ENCODE measurements around the gene SCML2.
"Not testable (repeated sequence)": the region's sequence is repeated elsewhere in the genome, so short reads cannot be mapped to it uniquely, and the experiment has no call there.

SCML2 gene

DNA sequence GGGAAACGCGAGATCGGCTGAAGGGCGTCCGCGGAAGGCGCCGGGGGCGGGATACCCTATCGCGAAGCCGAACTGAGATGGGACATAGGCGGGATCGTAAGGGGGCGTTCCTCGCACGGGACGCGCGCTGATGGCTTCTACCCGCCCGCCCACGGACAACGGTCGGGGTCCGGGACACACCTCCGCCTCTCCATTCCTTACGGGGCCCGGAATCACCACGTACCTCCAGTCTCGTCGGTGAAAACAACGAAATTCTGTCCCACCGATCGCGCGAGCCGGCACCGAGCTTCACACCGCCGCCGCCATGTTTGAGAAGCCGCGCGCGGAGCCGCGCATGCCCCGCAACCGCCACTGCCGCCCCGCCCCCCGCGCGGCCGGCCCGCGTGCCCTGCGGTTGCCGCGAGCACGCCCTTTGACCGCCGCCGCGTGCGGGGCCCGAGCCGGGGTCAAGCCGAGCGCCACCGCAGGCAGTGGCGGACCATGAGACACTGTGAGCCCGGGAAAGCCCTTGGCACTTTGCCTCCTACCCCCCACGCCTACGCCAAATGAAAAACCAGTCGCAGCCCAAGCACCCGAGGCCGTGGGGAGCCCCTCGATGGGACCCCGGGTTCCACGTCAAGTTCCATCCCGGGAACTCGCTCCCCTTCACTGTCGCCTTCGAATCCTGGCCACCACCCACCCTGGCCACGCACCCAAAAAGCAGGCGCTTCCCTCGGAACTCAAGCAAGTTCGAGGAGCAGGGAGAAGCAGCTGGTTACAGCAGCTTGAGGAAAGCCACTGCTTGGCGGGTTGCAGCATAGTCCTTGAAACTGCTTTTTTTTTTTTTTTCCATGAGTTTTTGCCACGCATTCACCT lies at the start of gene SCML2:
SCML2 (minus strand) TSS at position 320 of the 855 bp plus-strand sequence. CDS start 20,617 bp downstream, outside the sequence.
- peak; percentile 72 for DNase-seq (ENCODE audit: low spot score)

DNA sequence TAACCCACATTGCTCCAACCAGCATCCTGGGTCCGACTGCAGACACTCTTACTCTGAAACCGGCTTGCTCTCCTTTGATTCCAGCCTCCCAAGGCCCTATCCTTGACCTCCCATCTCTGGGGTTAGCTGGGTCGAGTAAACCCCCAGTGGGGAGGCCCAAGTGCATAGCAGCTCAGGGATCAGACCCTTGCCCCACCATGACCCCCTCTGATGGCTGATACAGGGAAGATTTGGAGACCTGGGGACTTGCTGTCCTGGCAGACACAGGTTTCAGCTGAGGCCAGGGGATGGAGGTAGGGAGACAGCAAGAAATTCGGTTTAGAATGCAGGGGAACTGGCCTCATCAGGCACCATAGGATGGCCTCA lies 47.3 kb upstream of the SCML2 start:
- no peak for DNase-seq (ENCODE audit: low spot score)

DNA sequence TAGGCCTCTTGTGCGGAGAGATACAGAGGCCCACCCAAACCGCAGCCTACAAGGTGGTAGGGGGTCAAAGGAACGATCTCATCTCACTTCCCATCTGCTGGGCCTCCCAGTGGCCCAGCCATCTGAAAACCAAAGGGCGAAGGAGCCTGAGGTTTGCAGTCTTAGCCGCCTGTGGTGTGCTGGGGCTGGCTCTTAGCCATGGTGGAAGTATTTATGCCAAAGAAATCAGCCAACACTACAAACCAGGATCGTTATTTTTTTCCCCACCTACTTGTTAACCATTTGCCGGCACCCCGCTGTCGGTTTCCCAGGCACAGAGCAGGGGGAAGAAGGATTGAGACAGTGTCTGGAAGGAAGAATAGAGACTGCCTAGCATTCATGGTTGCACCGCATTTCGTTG lies 40.0 kb upstream of the SCML2 start:
- no peak for DNase-seq (ENCODE audit: low spot score)

DNA sequence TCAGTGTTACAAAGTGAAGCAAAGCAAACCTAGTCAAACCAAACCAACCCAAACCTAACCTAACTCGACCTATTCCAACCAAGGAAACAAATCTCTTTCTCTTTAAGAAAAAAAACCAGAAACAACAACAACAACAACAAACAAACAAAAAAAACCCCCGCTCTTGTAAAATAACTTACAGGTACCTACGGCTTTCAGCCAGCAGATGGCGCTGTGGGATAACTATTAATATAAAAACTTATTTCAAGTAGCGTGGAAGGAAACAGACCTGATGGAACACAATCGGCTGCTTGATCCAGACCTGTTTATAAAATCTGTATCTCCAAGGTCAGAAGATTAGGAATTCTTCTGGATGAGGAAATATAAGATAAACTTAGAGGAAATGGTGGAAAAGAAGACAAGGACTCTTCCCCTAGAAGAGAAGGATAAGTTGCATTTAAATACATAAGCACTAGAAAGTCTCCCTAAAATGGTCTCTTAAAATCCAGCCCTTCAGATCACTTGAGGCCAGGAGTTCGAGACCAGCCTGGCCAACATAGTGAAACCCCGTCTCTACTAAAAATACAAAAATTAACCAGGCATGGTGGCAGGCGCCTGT lies 36.6 kb upstream of the SCML2 start:
- DNase-seq (ENCODE audit: low spot score) = no peak

DNA sequence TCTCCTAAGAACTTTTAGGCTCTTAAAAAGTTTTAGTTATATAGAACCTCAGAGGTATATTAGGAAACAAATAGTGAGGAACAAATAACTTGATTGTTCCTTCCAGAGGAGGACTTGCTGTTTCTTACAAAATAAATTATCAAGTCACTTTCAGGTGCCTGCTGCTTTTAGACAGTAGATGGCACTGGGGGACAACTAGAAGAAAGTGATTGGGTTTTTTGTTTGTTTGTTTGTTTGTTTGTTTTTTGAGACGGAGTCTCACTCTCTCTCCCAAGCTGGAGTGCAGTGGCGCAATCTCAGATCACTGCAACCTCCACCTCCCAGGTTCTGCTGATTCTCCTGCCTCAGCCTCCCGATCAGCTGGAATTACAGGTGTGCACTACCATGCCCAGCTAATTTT lies 35.5 kb upstream of the SCML2 start:
- DNase-seq (ENCODE audit: low spot score) = no peak

DNA sequence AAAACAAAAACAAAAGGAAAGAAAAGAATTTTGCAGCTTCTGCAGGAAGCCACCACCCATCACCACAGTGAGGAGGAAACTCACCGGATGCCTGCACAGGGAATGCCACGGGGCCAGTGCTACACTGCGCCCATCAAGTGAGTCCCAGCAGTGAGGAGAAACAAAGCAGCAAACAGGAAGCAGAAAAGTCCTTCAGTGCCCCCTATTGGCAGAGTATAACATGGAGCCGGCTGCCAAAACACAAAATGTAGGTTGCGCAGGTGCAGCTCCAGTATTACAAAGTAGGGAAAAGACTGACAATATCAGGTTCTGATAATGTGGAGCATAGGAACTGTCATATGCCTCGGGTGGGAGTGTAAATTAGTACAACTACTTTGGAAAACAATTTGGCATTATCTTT lies 23.3 kb upstream of the SCML2 start:
- no peak for DNase-seq (ENCODE audit: low spot score)

DNA sequence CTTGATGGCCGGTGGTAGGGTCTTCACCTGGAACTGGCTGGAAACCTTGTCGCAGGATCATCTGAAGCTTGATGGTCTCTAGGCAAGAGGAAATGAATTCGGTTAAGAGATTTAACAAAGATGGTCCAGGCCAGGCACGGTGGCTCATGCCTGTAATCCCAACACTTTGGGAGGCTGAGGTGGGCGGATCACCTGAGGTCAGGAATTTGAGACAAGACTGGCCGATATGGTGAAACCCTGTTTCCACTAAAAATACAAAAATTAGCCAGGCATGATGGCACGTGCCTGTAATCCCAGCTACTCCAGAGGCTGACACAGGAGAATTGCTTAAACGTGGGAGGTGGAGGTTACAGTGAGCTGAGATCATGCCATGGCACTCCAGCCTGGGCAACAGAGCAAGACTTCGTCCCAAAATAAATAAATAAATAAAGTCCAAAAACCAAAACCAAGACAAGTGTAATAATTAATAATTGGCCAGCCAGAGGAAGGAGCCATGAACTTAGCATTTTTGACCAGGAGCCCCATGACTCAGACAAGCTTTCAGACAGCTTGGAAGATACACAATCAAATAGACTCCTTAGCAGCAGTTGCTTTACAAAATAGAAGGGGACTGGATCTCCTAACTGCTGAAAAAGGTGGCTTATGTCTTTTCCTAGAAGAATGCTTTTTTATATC lies 20.8 kb upstream of the SCML2 start:
- DNase-seq (ENCODE audit: low spot score) = not testable (repeated sequence)

DNA sequence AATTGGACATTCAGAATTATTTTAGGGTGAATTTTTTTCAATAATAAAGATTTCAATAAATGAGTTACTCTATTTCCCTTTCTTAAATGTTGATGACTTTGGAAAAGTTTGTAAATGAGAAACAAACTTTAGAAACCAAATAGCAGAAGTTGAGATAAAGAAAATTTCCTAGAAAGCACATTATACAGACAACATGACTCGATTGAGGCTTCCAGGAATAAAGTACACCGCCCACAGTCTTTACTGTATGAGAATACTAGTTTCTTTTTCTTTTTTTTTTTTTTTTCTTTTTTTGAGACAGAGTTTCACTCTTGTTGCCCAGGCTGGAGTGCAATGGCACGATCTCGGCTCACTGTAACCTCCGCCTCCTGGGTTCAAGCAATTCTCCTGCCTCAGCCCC lies 14.6 kb upstream of the SCML2 start:
- DNase-seq (ENCODE audit: low spot score) = not testable (repeated sequence)

DNA sequence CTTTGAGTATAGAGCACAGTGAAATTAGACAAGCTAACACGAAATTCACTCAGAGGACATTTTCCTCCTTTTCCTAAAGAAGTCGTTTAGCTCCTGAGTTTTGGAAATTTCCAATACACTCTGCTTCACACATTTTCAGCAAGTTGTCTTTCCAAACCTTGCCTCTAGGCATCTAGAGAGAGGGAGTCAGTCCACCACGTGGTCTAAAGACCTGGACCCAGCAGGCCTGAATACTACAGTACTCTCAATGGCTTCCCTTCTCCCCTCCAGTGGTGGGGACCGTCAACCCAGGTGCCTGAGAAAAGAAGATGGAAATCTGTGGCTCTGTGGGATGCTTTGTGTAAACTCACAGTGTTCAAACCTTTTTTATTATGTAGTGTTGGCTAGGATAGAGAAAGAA lies 13.9 kb upstream of the SCML2 start:
- DNase-seq (ENCODE audit: low spot score) = no peak

DNA sequence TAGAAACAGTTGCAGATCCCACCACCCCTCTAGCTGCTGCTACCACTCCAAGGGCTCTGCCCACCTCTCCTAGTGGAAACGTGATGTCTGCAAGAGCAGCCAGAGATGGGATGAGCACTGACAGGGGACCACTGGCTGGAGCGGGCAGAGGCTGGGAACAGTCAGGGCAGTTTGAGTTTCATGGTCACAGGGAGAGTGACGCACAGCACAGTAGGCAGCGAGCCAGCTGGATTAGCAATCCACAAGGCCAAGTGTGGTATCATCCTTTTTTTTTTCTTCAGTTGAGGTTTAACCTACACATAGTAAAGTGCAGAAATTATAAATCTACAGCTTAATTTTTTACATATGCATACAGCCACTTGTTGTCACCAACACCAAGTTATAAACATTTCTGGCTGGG lies 6.4 kb upstream of the SCML2 start:
- no peak for DNase-seq (ENCODE audit: low spot score)

DNA sequence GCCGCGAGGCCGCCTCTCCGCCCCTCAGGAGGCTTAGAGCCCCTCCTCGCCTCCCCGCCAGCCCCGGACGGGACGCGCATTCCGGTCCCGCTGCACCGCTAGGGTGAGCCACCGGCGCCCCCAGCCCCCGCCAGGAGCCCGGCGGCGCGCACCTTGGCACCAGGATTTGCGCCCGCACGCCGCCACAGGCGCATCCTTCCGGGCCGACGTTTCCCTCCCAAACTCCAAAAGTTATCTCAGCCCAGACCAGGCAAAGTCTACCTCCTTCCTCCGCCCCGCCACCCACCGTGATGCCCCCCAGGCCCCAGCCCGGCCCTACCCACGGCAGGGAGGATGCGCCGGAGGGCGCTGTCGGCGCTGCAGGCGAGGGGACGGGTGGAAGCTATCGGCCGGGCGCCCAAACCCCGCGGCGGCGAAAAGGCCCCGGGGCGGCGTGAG lies 538 bp downstream of the SCML2 start:
- DNase-seq (ENCODE audit: low spot score) = no peak

DNA sequence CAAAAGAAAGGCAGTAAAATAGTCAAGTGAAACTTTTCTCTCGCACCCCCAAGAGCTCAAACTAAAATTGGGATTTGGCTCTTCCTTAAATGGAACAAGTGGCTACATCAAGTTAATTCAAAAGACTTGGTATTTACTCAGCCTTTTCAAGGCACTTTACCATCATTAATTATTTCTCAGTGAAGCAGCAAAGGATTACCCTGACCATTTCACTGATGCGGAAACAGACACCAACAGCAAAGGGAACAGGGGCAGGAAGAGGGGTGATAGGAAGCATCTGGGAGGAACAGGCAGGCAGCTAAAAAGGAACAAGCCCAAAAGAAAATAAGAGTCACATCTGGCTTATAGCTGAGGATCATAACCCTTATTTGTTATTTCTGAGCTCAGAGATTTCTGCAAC lies 2.7 kb downstream of the SCML2 start:
- DNase-seq (ENCODE audit: low spot score) = no peak

DNA sequence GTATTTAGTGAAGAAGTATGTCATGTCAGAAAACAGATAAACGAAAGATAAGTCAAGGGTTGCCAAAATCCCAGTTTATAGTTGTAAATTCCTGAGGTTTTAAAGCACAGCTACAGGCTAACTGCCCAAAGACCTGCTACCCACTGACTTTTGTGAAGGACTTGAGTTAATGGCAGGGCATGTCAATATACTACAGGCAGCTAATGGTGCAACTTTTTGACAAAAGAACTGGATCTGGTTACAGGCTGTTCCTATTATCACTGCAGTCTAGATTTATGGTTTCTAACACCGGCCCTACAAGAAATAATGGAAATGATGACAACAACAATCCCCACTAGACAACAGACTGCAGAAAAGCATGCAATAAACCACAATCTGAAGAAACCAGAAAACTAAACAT lies 6.4 kb downstream of the SCML2 start:
- DNase-seq (ENCODE audit: low spot score) = no peak

DNA sequence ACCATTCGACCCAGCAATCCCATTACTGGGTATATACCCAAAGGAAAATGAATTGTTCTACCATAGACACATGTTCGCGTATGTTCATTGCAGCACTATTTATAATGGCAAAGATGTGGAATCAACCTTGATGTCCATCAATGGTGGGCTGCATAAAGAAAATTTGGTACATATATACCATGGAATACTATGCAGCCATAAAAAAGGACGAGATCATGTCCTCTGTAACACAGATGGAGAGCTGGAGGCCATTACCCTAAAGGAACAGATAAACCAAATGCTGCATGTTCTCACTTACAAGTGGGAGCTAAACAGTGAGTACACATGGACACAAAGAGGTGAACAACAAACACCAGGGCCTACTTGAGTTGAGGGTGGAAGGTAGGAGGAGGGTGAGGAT lies 45.1 kb downstream of the SCML2 start:
- no peak for DNase-seq (ENCODE audit: low spot score)

DNA sequence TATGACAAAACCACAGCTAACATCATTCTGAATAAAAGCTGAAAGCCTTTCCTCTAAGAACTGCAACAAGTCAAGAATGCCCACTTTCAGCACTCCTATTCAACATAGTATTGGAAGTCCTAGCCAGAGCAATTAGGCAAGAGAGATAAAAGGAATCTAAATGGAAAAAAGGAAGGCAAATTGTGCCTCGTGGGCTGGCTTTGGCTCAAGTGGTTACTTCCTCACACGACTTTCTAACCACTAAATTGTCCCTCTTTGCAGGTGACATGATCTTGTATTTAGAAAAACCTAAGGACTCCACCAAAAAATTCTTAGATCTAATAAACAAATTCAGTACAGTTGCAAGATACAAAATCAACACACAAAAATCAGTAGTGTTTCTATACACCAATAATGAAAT lies 57.2 kb downstream of the SCML2 start:
- no peak for DNase-seq (ENCODE audit: low spot score)

DNA sequence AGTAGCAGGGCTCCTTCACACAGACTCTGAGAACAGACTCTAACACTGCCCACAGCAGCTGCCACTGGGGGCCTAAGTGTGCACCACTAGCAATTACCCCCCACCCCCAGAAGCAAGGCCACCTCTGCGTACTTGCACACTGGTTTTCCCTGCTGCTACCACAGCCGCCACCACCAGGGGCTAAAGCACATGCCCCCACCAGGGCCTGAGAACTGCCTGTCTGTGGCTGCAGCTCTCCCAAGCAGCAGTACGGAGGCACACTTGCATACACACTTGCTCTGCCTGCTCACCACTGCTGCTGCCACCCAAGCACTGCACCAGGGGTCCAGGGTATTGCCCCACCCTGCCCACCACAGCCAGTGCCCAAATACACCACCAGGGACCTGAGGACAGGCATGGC lies 59.6 kb downstream of the SCML2 start:
- no peak for DNase-seq (ENCODE audit: low spot score)

DNA sequence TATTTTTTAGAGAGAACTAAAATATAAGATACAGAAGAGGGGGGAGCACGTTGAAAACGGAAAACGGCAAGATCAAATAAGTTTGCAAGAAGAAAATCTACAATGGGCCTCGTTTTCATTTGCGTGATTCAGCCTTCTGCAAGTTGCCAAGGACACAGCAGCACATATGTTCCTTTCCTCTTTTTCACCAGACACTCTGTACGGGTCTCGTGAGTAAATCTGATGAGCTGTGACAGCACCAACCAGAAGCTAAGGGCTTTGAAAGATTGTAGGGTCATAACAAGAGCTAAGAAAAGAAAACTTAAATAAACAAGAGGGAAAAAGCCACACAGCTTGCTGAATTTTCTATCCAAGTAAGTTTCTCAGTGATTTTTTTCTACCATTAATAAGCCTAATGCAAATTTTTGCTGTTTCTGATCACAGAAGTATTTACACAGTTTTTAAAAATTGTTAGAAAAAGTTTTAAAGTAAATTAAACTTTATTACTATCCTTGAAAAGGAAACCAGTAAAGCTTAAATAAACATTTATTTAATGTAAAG lies 63.4 kb downstream of the SCML2 start:
- no peak for DNase-seq (ENCODE audit: low spot score)

DNA sequence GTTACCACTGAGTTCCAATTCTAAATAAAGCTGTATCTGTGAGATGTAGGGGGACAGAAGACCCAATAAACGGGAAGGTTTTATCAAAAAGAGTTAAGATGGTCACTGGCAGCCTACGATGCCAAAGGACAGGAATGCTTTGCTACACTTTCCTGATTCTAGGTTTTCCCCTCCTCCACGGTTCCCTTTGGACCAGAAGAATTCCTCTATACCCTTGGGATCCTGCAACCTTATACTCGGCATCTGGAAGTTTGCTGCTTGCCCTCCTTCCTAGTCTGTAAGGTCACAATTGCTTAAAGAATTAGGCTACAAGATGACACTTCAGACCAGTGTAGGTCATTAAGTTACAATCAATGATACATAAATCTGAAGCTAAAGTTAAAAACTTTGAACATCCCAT lies 64.3 kb downstream of the SCML2 start:
- DNase-seq (ENCODE audit: low spot score) = no peak

DNA sequence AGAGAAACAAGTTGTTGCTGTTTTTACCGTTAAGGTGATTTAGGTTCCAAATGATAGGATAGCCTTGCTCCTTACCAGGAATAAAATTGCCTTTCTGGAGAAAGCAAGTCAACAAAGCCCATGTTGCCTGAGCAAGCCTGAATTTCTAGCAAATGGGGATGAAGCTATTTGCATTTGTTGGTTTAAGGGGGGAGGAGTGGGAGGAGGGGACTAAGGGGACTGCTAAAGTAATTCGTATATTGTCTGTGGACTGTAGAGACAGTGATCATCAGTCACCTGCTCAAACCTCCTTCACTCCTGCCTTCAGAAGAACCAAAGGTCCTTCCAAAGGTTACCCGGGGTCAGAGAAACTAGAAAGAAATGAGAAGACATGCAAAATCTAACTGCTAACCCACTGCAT lies 65.8 kb downstream of the SCML2 start:
- DNase-seq (ENCODE audit: low spot score) = no peak

DNA sequence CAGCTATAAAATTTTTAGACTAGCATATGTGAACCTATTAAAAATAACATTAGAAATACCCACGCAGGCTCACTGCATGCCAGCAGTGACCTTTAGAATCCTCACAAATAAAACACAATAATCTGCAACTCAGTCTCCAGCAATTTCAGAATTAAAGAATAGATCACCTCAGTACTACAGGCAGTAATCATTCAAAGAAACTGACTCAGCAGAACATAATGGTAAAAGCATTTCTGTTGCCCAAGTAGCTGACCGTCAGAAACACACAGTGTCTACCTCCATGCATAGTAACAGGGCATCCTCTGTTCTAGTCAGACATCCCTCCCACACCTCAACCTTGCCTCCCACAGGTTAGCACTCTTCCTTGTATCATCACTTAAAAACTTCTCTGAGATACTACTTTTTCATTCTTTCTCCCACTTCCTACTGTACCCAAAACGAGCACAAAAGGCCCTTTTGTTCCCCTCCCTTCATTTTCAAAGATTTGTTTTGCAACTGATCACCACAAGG lies 68.1 kb downstream of the SCML2 start:
- no peak for DNase-seq (ENCODE audit: low spot score)

DNA sequence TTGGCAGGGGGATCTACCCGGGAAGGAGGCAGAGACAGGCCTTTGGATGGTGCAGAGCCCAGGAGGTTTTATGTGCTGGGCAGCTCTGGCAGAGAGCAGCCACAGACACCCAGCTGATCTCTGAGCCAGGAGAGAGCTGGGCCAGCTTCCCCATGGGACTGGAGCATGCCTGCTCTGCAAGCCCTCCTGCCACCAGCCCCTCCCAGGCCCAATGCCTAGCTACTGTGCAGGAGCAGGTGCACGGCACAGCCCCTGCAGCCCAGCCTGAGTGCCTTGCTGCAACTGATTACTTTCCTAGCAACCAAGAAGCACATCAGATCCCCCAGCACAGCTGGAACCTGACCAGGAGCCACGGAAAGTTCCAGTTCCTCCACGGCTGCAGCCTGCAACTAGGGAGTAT lies 76.0 kb downstream of the SCML2 start:
- DNase-seq (ENCODE audit: low spot score) = no peak

DNA sequence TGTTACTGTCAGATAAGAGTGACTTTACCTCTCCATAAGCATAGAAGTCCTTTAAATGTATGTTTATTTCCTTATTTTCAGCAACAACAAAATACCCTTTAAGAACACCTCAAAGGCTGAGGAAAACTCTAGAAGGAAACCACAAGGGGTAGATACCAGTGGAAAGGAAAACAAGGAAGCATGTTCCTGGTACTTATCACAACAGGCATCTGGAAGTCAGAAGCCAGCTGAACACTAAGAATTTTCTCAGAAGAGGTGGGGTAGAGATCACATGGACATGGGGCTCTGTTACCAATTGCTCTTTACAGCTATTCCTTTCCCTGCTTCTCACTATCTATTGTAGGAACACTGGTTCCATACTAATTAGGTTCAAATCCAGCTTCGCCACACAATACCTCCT lies 82.3 kb downstream of the SCML2 start:
- DNase-seq (ENCODE audit: low spot score) = no peak

DNA sequence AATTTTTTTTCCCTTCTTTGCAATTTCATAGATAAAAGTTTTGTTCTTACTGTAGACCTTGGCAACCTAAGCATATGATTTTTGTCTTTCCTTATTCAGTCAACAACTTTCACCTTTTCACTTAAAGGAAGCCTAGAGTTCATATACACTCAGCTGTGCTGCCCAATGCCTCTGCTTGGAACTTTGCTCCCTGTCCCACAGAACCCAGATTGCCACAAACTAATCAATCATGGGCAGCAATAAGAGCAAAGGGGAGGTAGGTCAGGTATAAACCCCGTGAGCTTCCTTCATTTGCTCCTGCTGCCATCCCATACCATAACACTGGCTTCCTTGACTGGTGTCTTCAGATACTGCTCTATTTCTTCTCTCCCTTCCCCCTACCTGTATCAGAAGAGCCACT lies 82.8 kb downstream of the SCML2 start:
- no peak for DNase-seq (ENCODE audit: low spot score)

All from left forelimb (tissue), 1 donor.